ENCODE data around the gene ENPP1.

- TF ChIP-seq CTCF (IDR thresholded peaks at IDR 0.05) (no peak), POLR2AphosphoS5 (IDR thresholded peaks at IDR 0.05) (no peak), POLR2A (IDR thresholded peaks at IDR 0.05) (no peak)
These were observed 41.2 kb upstream of the ENPP1 start for GRCh38 chr6:131766631-131767030.
